Islet precursor cell (in vitro differentiated cells): ENCODE measurements around the gene LRRC15.

Source experiments
- DNase-seq: peaks from one replicate; pipeline ENCODE4 v3.0.0-alpha.2; 2018

The LRRC15 gene

DNA sequence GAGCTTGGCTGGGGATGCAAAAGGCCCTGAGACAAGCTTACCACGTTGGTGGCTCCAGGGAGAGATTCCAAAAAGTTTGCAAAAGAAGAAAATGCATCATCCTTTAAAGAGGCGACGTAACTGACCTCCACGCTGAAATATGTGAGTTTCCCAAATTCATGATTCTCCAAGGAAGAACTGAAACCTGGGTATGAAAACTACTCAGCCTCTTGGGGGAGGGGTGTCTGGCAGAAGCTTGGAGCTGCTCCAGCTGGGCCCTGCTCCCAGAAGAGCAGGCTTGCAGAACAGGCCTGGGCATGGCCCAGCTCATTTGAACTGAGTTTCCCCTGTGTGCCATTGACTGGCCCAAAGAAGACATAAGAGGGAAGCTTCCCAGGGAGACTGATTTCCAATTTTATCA, 39.0 kb downstream of the LRRC15 start:
- no peak for DNase-seq

DNA sequence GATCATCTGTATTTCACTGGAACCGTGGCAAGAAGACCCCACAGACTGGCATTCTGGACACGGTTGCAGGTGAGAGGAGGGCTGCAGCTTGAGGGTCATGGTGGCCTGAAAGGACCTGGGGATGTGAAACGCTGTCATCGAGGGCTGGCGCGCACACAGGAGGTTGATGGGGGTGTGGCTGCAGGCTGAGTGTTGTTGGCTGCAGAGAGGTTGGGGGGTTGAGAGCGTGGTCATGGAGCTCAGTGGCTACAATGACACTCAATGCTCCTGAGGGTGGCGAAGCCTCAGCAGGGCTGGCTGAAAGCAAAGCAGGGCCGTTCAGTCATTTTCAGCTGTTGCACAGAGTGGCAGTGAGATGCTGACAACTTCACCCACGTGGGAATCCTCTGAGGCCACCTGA, 39.4 kb downstream of the LRRC15 start:
- no peak for DNase-seq

DNA sequence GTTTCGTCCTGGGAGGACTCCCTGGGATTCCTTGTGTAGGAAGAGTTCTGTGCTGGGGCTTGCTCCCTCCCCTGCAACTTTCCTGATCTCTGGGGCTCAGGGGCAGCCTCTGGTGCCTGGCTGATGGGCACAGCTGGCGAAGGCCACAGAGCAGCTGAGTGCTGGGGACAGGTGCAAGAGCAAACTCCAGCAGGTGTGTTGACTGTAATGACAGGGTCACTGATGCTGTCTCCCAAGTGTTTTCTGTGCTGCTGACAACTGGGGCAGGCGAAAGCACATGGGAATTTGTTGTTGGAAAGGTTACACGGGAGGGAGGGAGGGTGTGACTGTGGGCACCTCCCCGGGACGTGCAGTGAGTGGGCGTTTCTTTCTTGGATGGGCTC, 40.0 kb downstream of the LRRC15 start:
- no peak for DNase-seq

DNA sequence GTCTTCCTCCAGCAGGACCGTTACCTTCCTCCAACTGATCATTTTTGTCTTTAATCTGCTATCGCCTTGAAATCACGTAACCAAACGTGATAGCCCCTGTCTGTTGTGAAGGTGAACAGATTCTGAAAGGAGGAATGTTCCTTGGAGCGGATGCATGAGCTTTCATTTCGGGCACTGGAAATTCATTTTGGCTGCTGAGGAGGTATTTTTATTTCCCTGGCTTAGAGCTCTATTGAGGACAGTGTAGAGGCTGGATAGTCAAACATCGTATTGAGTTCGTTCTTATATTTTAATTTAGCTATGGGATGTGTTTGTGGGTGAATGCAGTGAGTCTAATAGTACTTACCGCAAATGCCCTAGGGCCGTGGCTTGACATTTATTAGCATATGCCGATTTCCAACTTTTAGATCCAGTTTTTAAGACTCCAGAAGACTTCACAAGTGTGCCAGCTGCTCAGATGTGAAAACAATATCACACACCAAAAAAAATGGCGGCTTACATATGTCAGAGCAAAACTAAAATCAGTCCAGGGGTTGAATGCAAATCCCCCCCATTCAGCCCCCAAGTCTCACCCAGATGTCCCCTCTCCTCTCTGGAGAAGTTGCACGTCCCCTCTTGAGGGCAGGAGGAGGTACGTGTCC, 40.5 kb downstream of the LRRC15 start:
- DNase-seq = no peak

DNA sequence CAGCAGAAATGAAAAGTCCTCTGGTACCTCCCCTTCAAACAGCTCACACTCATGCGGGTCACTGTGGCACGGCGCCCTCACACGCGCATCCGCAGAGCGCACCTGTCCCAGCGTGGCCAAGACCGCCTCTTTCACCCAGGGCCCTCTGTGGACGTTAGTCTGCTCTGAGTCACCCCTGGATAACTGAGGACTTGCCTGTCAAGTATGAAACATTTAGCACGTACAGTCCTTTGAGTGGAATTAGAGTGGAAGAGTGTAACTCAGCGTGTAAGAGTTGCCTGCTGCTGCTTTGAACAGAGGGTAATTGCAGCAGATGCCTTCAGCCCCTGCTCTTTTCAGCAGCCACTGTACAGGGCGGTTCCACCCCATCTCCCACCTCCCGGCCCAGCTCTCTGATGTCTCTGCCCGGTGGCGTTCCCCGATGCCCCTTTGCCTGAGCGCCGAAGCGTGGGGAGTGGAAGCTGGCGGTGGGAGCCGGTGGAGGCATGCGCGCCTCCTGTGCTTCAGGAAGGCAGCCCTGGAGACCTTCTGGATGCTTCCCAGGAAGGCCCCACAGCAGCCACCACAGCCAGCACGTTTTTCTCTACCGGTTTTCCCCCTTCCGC, 41.4 kb downstream of the LRRC15 start:
- no peak for DNase-seq

DNA sequence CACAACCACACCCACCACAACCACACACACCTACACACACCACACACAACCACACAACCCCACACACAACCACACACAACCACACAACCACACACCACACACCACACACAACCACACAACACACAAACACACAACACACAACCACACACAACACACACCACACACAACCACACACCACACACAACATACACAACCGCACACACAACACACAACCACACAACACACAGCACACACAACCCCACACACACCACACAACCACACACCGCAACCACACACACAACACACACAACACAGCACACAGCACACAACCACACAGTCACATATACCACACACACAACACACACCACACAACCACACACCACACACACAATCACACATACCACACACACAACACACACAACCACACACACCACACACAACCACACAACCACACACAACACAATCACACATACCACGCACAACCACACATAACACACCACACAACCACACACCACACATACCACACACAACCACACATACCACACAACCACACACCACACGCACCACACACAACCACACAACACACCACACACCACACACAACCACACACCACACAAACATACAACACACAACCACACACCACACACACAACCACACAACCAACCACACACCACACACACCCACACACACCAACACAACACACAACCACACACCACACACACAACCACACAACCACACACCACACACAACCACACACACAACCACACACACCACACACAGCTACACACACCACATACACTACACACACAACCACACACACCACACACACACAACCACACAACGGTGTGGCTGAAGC, 42.1 kb downstream of the LRRC15 start:
- DNase-seq = no peak

DNA sequence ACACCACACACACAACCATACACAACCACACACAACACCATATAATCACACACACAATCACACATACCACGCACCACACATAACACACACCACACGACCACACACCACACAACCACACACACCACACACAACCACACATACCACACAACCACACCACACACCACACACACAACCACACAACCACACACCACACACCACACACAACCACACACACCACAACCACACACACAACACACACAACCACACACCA, 42.6 kb downstream of the LRRC15 start:
- no peak for DNase-seq

DNA sequence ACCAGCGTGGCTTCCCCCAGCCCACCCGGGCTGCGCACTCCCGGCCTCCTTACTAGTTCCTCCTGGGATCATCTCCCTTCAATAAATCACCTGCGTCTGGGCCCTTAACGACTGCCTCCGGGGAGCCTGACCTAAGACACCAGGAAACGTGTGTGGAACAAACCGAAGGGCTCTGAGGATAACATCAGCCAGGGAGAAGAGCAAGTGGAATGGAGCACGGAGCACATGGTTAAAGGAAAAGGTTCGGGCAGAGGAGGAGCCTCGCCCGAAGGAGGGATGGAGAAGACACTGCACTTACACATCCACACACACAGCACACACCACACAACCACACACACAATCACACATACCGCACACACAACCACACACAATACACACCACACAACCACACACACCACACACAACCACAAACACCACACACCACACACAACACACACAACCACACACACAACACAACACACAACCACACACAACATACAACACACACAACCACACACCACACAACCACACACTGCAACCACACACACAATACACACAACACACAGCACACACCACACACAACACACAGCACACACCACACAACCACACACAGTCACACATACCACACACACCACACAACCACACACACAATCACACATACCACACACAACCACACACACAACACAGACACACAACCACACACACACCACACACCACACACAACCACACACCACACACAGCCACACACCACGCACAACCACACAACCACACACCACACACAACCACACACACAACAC, 43.2 kb downstream of the LRRC15 start:
- DNase-seq = no peak

DNA sequence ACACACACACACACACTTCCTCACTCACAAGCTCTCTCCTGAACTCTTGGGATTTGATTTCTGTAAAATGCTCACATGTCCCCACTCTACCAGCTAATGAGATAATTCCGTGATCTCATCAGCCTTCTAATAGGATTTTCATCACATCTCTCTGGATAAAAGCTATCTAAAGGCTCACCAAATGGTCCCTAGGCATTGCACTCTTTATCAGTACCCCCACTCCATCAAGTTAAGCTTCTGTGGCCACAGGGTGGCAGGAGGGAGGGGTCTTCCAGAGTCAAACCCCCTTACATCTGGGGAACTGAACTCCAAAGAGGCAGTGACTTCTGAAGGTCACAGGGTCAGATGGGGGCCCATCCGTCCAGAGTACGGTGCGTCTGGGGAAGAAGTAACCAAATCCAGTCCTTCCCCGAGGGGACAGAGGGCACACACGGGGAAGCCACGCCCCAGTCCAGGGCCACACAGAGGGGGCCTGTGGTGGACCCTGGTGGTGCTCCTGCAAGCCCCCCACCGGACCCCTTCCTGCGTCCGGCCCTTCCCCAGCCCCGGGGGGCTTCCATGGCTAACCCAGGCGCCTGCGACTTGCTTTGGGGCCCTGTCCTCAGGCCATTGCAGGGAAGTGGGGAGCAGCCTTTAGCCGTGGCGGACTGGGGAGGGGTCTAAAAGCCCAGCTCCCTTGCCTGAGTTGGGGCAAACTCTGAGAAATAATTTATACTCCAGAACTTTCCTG, 44.0 kb downstream of the LRRC15 start:
- DNase-seq = no peak

DNA sequence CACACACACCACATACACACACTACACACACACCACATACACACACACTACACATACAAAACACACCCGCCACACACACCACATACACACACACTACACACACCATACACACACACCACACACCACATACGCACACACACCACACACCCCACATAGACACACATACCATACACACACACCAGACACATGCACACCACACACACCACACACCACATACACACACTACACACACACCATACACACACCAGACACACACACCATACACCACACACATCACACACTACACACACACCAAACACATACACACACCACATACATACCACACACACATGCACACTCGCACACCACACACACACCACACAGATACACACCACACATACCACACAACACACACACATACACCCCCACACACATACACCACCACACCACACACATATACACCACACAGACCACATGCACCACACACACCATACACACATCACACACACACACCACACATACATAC, 44.7 kb downstream of the LRRC15 start:
- no peak for DNase-seq

DNA sequence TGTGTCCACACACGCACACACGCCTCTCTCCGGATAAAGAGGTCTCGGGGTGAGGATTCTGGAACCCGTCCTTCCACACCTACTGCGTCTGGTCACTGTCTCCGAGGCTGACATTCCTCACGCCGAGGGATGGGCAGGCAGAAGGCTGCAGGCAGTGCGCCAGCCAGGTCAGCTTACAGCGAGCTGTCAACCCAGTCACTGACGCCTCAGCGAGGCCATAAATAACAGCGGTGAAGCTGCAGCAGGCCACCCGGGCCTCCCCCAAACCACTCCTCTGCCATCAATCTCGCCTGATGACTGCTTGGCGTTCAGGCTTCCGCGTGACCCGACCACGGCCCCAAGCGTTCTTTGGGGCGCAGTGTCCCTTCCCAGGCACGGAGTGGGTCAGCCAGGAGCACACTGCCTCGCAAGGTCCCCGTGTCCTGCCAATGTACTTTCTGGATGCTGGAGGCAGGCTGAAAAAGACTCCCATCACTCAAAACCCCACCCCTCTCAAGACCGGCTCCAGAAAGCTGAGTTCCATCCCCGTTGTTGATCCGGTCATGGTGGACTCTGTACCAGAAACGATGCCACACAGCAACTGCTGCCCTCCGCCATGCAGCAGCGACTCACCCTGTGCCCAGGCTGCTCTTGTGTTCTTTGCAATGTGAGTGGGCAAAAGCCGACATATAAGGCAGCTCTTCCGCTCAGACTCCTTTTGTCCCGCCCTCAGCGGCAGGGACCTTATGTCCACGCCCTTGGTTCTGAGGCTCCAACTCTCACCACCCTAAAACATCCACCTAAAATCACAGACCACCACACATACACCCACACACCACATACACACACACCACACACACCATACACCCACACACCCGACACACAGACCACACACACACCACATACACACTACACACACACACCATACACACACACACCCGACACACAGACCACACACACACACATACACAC, 45.5 kb downstream of the LRRC15 start:
- peak; percentile 93 for DNase-seq

DNA sequence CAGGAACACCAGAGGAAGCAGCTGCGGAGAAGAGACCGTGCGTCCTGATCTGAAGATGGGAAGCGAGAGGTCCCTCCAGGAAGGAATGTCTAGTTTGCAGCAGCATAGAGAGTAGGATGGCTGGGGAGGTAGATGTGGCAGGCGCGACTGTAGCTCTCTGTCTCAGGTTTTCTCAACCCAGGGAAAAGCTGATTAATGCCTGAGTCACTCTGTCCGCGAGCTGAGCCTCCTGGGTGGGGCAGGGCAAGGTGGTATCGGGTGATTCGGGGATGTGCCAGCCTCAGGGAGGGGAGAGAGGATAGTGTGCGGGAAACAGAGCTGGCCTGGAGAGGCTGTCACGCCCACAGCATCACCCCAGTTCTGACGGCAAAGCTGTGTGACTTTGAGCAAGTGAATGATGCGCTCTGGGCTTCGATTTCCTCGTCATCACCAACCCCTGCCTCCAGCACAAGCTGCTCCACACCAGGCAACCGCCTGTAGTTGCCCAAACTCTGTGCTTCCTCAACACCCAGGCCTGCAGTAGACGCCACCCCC, 46.8 kb downstream of the LRRC15 start:
- DNase-seq = no peak

DNA sequence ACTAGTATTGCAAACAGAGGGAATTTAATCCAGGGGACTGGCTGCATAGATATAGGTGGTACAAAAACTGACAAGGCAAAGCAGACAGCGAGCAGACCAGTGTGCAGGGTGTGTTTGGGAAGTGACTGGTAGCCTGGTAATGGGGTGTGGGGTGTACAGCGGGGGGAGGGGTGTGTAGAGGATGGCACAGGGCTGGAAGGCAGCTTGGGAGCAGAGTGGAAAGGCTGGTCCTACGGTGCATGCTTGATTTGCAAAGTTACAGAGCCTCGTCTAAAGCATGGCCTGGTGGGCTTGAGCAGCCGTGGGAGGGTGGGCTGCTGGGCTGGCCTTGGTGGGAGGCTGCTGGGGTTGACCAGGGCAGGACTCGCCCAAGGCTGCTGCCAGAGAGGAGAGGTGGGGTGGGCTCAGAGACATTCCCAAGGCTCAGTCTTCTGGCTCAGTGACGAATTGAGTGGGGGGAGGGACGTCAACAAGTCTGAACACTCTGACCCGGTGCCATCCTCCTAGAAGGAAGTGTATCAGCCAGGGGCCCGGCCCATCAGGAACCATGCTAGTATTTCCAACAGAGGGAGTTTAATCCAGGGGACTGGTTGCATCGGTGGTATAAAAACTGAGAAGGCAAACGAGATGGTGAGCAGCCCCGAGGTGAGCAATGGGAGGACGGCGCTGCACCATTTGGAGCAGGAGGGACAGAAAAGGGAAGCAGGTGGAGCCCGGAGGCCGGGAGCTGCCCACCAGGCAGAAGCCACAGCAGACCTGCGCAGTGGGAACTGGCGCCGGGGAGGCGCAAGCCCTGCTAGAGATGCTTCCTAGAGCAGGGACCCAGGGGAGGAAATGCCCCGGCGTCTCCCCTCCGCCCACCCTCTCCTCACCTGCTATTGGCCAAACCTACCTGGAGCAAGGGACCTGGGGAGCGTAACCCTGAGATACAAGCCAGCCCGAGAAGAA, 47.6 kb downstream of the LRRC15 start:
- no peak for DNase-seq

DNA sequence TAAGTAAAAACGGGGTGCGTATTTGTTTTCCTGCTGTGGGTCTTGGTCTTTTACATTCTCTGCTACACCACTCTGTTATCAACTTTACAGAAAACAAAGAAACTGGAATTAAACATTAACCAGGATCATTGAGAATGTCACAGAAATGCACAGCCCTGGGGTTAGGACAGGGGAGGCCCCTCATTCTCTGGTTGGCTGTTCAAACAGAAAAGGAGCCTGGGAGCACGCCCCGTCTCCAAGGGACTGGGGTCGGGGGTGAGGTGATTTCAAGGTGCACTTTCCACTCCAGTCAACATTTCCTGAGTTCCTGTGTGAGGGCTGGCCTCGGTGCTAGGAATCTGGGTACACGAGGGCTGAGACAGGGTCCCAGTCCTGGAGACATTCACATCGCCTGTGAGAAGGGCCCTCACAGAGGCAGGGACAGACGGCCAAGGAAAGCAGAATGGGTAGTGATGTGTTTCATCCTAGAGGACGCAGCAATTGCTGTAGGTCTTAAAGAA, 48.7 kb downstream of the LRRC15 start:
- no peak for DNase-seq

DNA sequence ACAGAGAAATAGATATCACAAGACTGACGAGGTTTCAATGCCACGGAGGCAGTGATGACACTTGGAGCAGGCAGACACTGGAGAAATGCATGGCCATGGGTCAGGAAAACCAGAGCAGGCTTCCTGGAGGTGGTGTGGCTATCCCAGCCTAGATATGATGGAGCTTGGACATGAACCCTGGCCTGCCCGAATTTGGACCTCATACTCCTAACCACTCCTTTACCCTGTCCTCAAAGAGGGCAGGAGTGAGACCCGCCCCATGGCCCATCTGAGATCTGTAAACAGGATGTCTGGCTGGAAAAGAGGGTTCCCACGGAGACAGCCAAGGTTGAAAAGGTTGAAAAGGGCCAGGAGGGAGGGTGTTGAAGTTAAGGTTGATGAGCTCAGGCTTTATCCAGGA, 49.4 kb downstream of the LRRC15 start:
- no peak for DNase-seq

DNA sequence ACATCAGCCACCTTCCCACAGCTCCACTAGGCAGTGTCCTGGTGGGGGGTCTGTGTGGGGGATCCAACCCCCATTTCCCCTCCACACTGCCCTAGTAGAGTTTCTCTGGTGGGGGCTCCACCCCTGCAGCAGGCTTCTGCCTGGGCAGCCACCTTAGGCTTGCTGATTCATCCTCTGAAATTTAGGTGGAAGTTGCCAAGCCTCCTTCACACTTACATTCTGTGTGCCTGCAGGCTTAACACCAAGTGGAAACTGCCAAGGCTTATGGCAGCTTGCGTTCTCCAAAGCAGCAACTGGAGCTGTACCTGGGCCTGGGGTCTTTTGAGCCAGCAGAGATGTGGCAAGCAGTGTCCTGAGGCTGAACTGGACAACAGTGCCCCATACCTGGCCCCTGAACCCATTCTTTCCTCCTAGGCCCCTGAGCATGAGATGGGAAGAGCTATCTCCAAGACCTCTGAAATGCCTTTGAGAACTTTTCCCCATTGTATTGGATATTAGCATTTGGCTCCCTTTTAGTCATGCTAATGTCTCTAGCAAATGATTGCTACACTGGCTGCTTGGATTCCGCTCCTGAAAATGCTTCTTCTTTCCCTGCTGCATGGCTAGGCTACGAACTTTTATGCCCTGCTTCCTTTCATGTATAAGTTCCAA, 50.9 kb downstream of the LRRC15 start:
- DNase-seq = no peak

DNA sequence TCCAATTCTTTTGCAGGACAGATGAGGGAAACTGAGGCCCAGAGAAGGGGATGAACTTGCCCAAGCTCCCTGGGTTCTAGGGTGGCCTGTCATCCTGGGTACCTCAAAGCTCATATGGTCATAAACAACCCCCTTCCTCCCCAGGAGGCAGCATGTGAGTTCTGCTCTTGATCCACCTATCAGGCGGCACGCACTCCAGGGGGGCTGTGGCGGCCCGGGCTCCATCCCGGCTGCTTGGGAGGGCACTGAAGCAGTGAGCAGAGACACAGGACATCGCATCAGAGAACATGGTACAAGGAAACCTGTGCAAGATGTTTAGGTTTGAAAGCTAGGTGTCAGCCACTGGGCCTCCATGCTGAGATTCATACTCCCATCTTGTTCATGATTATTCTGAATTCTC, 52.6 kb downstream of the LRRC15 start:
- no peak for DNase-seq

DNA sequence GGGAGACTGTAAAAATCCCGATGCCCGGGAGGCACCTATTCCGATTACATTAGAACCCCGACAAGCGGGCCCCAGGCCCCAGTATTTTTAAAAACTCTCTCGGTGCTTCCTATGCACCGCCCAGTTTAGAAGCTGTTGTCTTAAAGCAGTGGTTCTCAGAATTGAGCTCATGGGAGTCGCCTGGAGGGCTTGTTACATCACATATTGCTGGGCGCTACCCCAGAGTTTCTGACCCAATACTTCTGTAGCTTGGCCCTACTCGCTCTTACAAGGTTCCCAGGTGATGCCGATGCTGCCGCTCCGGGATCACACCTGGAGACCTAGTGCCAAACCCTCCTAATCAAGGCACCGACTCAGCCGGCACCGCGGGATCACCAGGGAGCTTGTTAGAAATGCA, 53.6 kb downstream of the LRRC15 start:
- no peak for DNase-seq
